ENCODE data around the gene TM9SF1.

GRCh38 chr14:24182110-24182882 is 12.9 kb downstream of the TM9SF1 start:
- no peak for TF ChIP-seq CTCF (conservative IDR thresholded peaks at IDR 0.05 in 1 of 2, IDR thresholded peaks at IDR 0.05 in 1 of 2; ENCODE audit: extremely low read depth in 1 of 2, insufficient read depth in 1 of 2, low read depth in 1 of 2, low read length in 2 of 2)
- no peak for TF ChIP-seq EZH2 (IDR thresholded peaks at IDR 0.05; ENCODE audit: borderline replicate concordance, low read length)

Measured in mammary epithelial cell (primary cell).